Activated CD8-positive, alpha-beta memory T cell treated with anti-CD3 and anti-CD28 coated beads, Interleukin-2, amount 50 U/mL, for 24 hours (primary cell): ENCODE data around the gene OR52J3.

Source experiments
- DNase-seq: peaks from one replicate; pipeline ENCODE4 v3.0.0-alpha.2; 2020; ENCODE audit errors: extremely low read depth

Gene OR52J3

GRCh38 chr11:5092821-5093585 is 46.7 kb downstream of the OR52J3 start:
- no peak for DNase-seq

GRCh38 chr11:5096011-5096410 is 49.7 kb downstream of the OR52J3 start:
- DNase-seq, result no peak
